Upper lobe of left lung (tissue), 4 donors: Measurements from ENCODE around the gene SURF6.

Source experiments
- CTCF ChIP-seq, 6 experiments: fragments of 450-650 bp in 4 of 6; fragments of 200-600 bp in 2 of 6; sonication (generic) in 2 of 6; IDR thresholded peaks; one replicate each; pipeline ENCODE4 v1.5.1; 2016 to 2019; ENCODE audit warnings: antibody characterized with exemption in 6 of 6
- POLR2A ChIP-seq, 4 donors: fragments of 450-650 bp; IDR thresholded peaks; one replicate each; pipeline ENCODE4 v1.5.1; 2016 to 2017; ENCODE audit warnings: antibody characterized with exemption in 4 of 4, mild to moderate bottlenecking in 2 of 4
- POLR2AphosphoS5 ChIP-seq, 2 donors: sonication (generic); formaldehyde crosslinking; IDR thresholded peaks; one replicate each; pipeline ENCODE4 v1.5.1; 2017; ENCODE audit warnings: antibody characterized with exemption in 2 of 2

- TF ChIP-seq POLR2A (IDR thresholded peaks at IDR 0.05) (no peak), POLR2AphosphoS5 (IDR thresholded peaks at IDR 0.05) (no peak), CTCF (IDR thresholded peaks at IDR 0.05) (no peak)
Measured at GRCh38 chr9:133290751-133291302, 45.2 kb downstream of the SURF6 start.
